ENCODE results near the gene ICE2. TPM values are rescaled to one million over a fixed set of nuclear protein-coding genes. Genes with fewer than 3 reads are reported as not detected.

ICE2 gene
- total RNA-seq, 1 donor from 2014 or later, result 95.3 TPM

DNA sequence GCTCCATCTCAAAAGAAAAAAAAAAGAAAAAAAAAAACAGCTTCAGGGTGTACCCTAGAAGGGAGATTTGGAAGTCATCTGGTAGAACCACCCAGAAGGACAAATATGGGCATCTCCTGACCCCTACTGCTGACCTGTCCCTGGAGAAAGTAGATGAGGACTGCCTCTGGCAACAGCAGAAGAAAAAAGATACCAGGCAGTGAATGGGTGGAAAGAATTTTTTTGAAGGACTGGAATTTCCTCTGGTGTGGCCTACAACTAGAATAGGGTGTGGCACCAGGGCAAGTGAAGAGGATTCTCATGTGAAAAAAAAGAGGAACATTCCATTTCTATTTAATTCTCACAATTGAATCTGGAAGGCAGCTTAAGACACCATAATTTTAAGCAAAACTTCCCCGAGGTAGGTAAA is 84.2 kb downstream of the ICE2 start:
- Histone ChIP-seq H3K9me3 (ENCODE audit: low read depth) (no peaks in the 10 kb centered on the region), H3K4me1 (peaks cover 21% of the 10 kb centered on the region), H3K36me3 (no peaks in the 10 kb centered on the region), H3K4me3 (no peak overlapping the region), H3K27me3 (peaks cover 99% of the 10 kb centered on the region), H3K9ac (no peak overlapping the region), H3K79me2 (ENCODE audit: low read depth) (no peaks in the 10 kb centered on the region), H3F3A (ENCODE audit: low read depth) (peaks cover 15% of the 10 kb centered on the region), H3K27ac (no peak overlapping the region), H4K20me1 (ENCODE audit: low read depth) (peaks cover 18% of the 10 kb centered on the region), H3K4me2 (no peak overlapping the region), H2AFZ (replicated peaks) (no peak overlapping the region)
- Mint-ChIP-seq H3K4me3 (peak overlapping the region; percentile 34), H3K9me3 (no peaks in the 10 kb centered on the region), H3K27ac (peak overlapping the region; percentile 87), H3K36me3 (no peaks in the 10 kb centered on the region), H3K27me3 (ENCODE audit: insufficient read depth, low read depth) (peaks cover 13% of the 10 kb centered on the region), H3K4me1 (peaks cover 84% of the 10 kb centered on the region)
- TF ChIP-seq, protein P1, sequence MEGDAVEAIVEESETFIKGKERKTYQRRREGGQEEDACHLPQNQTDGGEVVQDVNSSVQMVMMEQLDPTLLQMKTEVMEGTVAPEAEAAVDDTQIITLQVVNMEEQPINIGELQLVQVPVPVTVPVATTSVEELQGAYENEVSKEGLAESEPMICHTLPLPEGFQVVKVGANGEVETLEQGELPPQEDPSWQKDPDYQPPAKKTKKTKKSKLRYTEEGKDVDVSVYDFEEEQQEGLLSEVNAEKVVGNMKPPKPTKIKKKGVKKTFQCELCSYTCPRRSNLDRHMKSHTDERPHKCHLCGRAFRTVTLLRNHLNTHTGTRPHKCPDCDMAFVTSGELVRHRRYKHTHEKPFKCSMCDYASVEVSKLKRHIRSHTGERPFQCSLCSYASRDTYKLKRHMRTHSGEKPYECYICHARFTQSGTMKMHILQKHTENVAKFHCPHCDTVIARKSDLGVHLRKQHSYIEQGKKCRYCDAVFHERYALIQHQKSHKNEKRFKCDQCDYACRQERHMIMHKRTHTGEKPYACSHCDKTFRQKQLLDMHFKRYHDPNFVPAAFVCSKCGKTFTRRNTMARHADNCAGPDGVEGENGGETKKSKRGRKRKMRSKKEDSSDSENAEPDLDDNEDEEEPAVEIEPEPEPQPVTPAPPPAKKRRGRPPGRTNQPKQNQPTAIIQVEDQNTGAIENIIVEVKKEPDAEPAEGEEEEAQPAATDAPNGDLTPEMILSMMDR (IDR thresholded peaks at IDR 0.05), result no peak
- no peak for DNase-seq (ENCODE audit: low spot score)

DNA sequence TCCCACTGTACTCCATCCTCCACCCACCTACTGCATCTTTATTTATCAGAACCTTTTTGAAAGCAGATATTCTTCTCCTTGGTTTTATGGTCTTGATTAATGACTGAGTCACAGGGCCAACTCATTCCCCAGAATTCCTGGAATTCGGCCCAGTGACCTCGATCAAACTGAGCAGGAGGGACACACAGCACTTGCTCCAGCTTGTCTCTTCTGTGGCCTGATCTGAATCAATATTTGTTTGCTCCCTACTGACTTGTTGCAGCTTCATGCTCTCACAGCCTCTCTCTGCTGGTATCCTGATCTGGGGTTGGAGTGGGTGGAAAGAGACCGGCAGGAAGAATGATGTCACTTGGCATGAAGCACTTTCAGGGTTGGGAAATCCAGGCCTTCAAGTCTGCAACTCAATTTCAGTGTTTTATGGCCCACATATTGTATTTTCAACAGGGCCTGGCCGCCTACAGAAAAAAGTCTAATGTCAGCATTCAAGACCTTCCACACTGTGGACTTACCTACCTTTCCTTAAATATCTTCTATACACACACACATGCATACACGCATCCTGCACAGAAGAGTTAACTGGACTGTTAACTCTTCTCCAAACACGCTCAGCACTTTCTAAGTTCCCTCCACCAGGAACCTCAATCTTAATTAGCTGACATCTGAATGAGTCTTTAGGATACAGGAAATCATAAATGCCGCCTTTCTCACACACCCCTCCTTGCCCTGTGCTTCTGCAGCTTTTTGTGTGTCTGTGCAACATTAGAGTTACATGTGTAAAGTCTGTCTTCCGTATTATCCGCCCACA is 85.8 kb downstream of the ICE2 start:
- H3K4me2 ChIP-seq, result no peak overlapping the region
- no peak for DNase-seq (ENCODE audit: low spot score)
- Mint-ChIP-seq H3K36me3 (no peaks in the 10 kb centered on the region), H3K27ac (peak overlapping the region; percentile 88), H3K4me1 (peaks cover 78% of the 10 kb centered on the region), H3K9me3 (no peaks in the 10 kb centered on the region), H3K4me3 (peak overlapping the region; percentile 39), H3K27me3 (ENCODE audit: insufficient read depth, low read depth) (peaks cover 9% of the 10 kb centered on the region)
- peaks cover 26% of the 10 kb centered on the region for H4K20me1 ChIP-seq (ENCODE audit: low read depth)
- H3K4me3 ChIP-seq, result no peak overlapping the region
- no peaks in the 10 kb centered on the region for H3K36me3 ChIP-seq
- TF ChIP-seq EZH2 (IDR thresholded peaks at IDR 0.05) (no peak), EZH2phosphoT487 (IDR thresholded peaks at IDR 0.05) (no peak)
- TF ChIP-seq, protein P1 (IDR thresholded peaks at IDR 0.05), result no peak
- no peak overlapping the region for H3K27ac ChIP-seq
- H3K9me3 ChIP-seq (ENCODE audit: low read depth), result no peaks in the 10 kb centered on the region
- peaks cover 21% of the 10 kb centered on the region for H3K4me1 ChIP-seq
- H3K27me3 ChIP-seq, result peaks cover 99% of the 10 kb centered on the region
- H3K9ac ChIP-seq, result no peak overlapping the region
- peaks cover 7% of the 10 kb centered on the region for H3F3A ChIP-seq (ENCODE audit: low read depth)
- H3K79me2 ChIP-seq (ENCODE audit: low read depth), result no peaks in the 10 kb centered on the region
- no peak overlapping the region for H2AFZ ChIP-seq (replicated peaks)

DNA sequence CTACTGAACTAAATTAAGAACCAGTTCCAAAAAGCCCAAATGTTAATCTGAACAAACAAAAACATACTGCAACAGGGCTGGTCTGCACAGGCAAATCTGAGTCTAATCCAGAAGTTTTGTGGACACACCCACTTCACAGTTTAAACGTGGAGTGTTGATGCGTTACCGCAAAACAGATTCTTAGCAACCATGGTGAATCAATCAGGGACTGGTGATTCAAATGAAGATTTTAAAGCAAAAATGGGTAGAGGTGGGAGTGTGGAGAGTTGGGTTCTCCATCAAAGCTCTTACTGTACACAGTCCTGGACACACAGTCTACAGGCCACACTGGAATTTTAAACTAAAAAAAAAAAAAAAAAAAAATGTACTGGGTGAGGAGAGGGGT is 86.3 kb downstream of the ICE2 start:
- H2AFZ ChIP-seq (replicated peaks), result no peak overlapping the region
- Mint-ChIP-seq H3K36me3 (peaks cover 2% of the 10 kb centered on the region), H3K4me1 (peaks cover 78% of the 10 kb centered on the region), H3K27me3 (ENCODE audit: insufficient read depth, low read depth) (peaks cover 8% of the 10 kb centered on the region), H3K27ac (peak overlapping the region; percentile 69), H3K4me3 (no peak overlapping the region), H3K9me3 (peaks cover 1% of the 10 kb centered on the region)
- DNase-seq (ENCODE audit: low spot score), result no peak
- H3K9me3 ChIP-seq (ENCODE audit: low read depth), result no peaks in the 10 kb centered on the region
- peaks cover 26% of the 10 kb centered on the region for H4K20me1 ChIP-seq (ENCODE audit: low read depth)
- peaks cover 7% of the 10 kb centered on the region for H3F3A ChIP-seq (ENCODE audit: low read depth)
- H3K4me2 ChIP-seq, result no peak overlapping the region
- peaks cover 21% of the 10 kb centered on the region for H3K4me1 ChIP-seq
- H3K9ac ChIP-seq, result no peak overlapping the region
- no peaks in the 10 kb centered on the region for H3K79me2 ChIP-seq (ENCODE audit: low read depth)
- H3K27me3 ChIP-seq, result peaks cover 99% of the 10 kb centered on the region
- H3K36me3 ChIP-seq, result no peaks in the 10 kb centered on the region
- H3K4me3 ChIP-seq, result no peak overlapping the region
- no peak for TF ChIP-seq EZH2 (IDR thresholded peaks at IDR 0.05)
- no peak for TF ChIP-seq EZH2phosphoT487 (IDR thresholded peaks at IDR 0.05)
- TF ChIP-seq, protein P1 (IDR thresholded peaks at IDR 0.05), result no peak
- H3K27ac ChIP-seq, result no peak overlapping the region
